Measurements from ENCODE around the gene C3orf52.

The C3orf52 gene

GRCh38 chr3:112086875-112087524 is 811 bp downstream of the C3orf52 start:
- TF ChIP-seq EZH2phosphoT487 (conservative IDR thresholded peaks at IDR 0.05; ENCODE audit: low read length) (no peak), CTCF (IDR thresholded peaks at IDR 0.05; ENCODE audit: insufficient read depth, low read length, poor library complexity, severe bottlenecking) (no peak)
- Histone ChIP-seq H2AFZ (ENCODE audit: low read depth, low read length, severe bottlenecking) (peak overlapping the region; percentile 99), H3K9me2 (replicated peaks; ENCODE audit: insufficient read depth, low read length) (no peaks in the 10 kb centered on the region), H3K4me2 (ENCODE audit: low read depth, low read length, poor library complexity, severe bottlenecking) (peak overlapping the region; percentile 91), H3K79me2 (ENCODE audit: insufficient read depth, low read length) (no peaks in the 10 kb centered on the region), H3K9me3 (ENCODE audit: insufficient read depth, low read length) (no peaks in the 10 kb centered on the region), H3K36me3 (ENCODE audit: low read length) (no peaks in the 10 kb centered on the region), H3K9ac (ENCODE audit: low read length) (peak overlapping the region; percentile 66), H3K4me3 (ENCODE audit: insufficient read depth, low read length, poor library complexity, severe bottlenecking) (peak overlapping the region; percentile 69), H3F3A (ENCODE audit: insufficient read depth) (no peaks in the 10 kb centered on the region), H4K20me1 (ENCODE audit: low read depth, low read length) (no peaks in the 10 kb centered on the region), H3K27me3 (ENCODE audit: low read length) (no peaks in the 10 kb centered on the region), H3K27ac (ENCODE audit: low read depth, low read length) (no peak overlapping the region)

GRCh38 chr3:112087746-112088145 is 1.6 kb downstream of the C3orf52 start:
- H3K27me3 ChIP-seq (ENCODE audit: low read length): no peaks in the 10 kb centered on the region
- no peak overlapping the region for H3K9ac ChIP-seq (ENCODE audit: low read length)
- H3K27ac ChIP-seq (ENCODE audit: low read depth, low read length): no peak overlapping the region
- H4K20me1 ChIP-seq (ENCODE audit: low read depth, low read length): no peaks in the 10 kb centered on the region
- H3K4me2 ChIP-seq (ENCODE audit: low read depth, low read length, poor library complexity, severe bottlenecking): peak overlapping the region; percentile 91
- H3F3A ChIP-seq (ENCODE audit: insufficient read depth): no peaks in the 10 kb centered on the region
- no peak overlapping the region for H2AFZ ChIP-seq (ENCODE audit: low read depth, low read length, severe bottlenecking)
- no peaks in the 10 kb centered on the region for H3K79me2 ChIP-seq (ENCODE audit: insufficient read depth, low read length)
- H3K9me3 ChIP-seq (ENCODE audit: insufficient read depth, low read length): no peaks in the 10 kb centered on the region
- no peaks in the 10 kb centered on the region for H3K9me2 ChIP-seq (replicated peaks; ENCODE audit: insufficient read depth, low read length)
- TF ChIP-seq CTCF (IDR thresholded peaks at IDR 0.05; ENCODE audit: insufficient read depth, low read length, poor library complexity, severe bottlenecking) (no peak), EZH2phosphoT487 (conservative IDR thresholded peaks at IDR 0.05; ENCODE audit: low read length) (no peak)
- H3K4me3 ChIP-seq (ENCODE audit: insufficient read depth, low read length, poor library complexity, severe bottlenecking): no peak overlapping the region
- no peaks in the 10 kb centered on the region for H3K36me3 ChIP-seq (ENCODE audit: low read length)

- no peak for TF ChIP-seq CTCF (IDR thresholded peaks at IDR 0.05; ENCODE audit: insufficient read depth, low read length, poor library complexity, severe bottlenecking)
- TF ChIP-seq EZH2phosphoT487 (conservative IDR thresholded peaks at IDR 0.05; ENCODE audit: low read length): no peak
- Histone ChIP-seq H2AFZ (ENCODE audit: low read depth, low read length, severe bottlenecking) (no peak overlapping the region), H3K79me2 (ENCODE audit: insufficient read depth, low read length) (no peaks in the 10 kb centered on the region), H3K9me2 (replicated peaks; ENCODE audit: insufficient read depth, low read length) (no peaks in the 10 kb centered on the region), H3K27ac (ENCODE audit: low read depth, low read length) (no peak overlapping the region), H3F3A (ENCODE audit: insufficient read depth) (no peaks in the 10 kb centered on the region), H3K9ac (ENCODE audit: low read length) (no peak overlapping the region), H3K4me3 (ENCODE audit: insufficient read depth, low read length, poor library complexity, severe bottlenecking) (no peak overlapping the region), H3K4me2 (ENCODE audit: low read depth, low read length, poor library complexity, severe bottlenecking) (no peak overlapping the region), H3K36me3 (ENCODE audit: low read length) (no peaks in the 10 kb centered on the region), H3K9me3 (ENCODE audit: insufficient read depth, low read length) (no peaks in the 10 kb centered on the region), H4K20me1 (ENCODE audit: low read depth, low read length) (no peaks in the 10 kb centered on the region), H3K27me3 (ENCODE audit: low read length) (no peaks in the 10 kb centered on the region)
Measured at GRCh38 chr3:112088944-112089343, 2.8 kb downstream of the C3orf52 start.
